Spinal cord (tissue), 10 donors: ENCODE data around the gene GNAZ. TPM values are rescaled to one million over a fixed set of nuclear protein-coding genes. Genes with fewer than 3 reads are reported as not detected.

ENCODE experiments used
- DNase-seq, 6 donors: peaks; one replicate each; pipeline versions ENCODE4 v3.0.0 to v3.0.0-alpha.2; 2013 to 2015; ENCODE audit warnings: low spot score in 6 of 6, low read depth in 4 of 6
- H3K27ac ChIP-seq: one replicate; pipeline ENCODE4 v1.5.1; 2013; ENCODE audit warnings: low read depth, low read length, control low read depth
- H3K27me3 ChIP-seq: one replicate; pipeline ENCODE4 v1.6.1; 2013; ENCODE audit warnings: low read length; ENCODE audit not compliant: control insufficient read depth, insufficient read depth
- H3K36me3 ChIP-seq: one replicate; pipeline ENCODE4 v1.6.1; 2013; ENCODE audit warnings: low read length; ENCODE audit not compliant: control insufficient read depth, insufficient read depth
- H3K4me1 ChIP-seq: one replicate; pipeline ENCODE4 v1.6.1; 2013; ENCODE audit warnings: low read length; ENCODE audit not compliant: control insufficient read depth, insufficient read depth
- H3K4me3 ChIP-seq: one replicate; pipeline ENCODE4 v1.5.1; 2013; ENCODE audit warnings: low read depth, low read length, control low read depth
- H3K9me3 ChIP-seq: one replicate; pipeline ENCODE4 v1.6.1; 2013; ENCODE audit warnings: low read length; ENCODE audit not compliant: control insufficient read depth, insufficient read depth
- WGBS: methylation state at CpG from one replicate; pipeline ENCODE4 v1.1.5; 2013; ENCODE audit warnings: missing lambda C conversion rate; ENCODE audit not compliant: insufficient coverage; 5-methylcytosine and 5-hydroxymethylcytosine counted together
- polyA plus RNA-seq, 2 donors: library from polyadenylated mRNA; unstranded; fragments of 120-200 nt; gene quantifications; one replicate each; pipeline ENCODE4 v1.2.1, GENCODE V29; 2013; ENCODE audit not compliant: insufficient read length in 2 of 2
- total RNA-seq, 2 donors: library from RNA; depleted of rRNA in 1 of 2; stranded (reverse); fragments of 120-200 nt in 1 of 2; fragments of >200 nt in 1 of 2; gene quantifications; one replicate each; pipeline versions ENCODE4 v1.2.3 to v1.2.4, GENCODE V29; 2013 to 2014
- donor health status: healthy.

GNAZ gene
- total and polyA plus RNA-seq, 4 donors, result 33.3 to 77.9 (median 59.0) TPM

- Histone ChIP-seq H3K4me3 (no peak overlapping the region), H3K27me3 (no peaks in the 10 kb centered on the region), H3K9me3 (no peaks in the 10 kb centered on the region), H3K4me1 (peaks cover 92% of the 10 kb centered on the region), H3K36me3 (peaks cover 87% of the 10 kb centered on the region), H3K27ac (peak overlapping the region; percentile 61)
- 78% methylated on average over 3 of the region's 5 CpGs for WGBS
- DNase-seq, result no peak
These were observed 27.9 kb downstream of the GNAZ start for GRCh38 chr22:23098230-23098705.

- peaks cover 92% of the 10 kb centered on the region for H3K4me1 ChIP-seq
These were observed 28.6 kb downstream of the GNAZ start for GRCh38 chr22:23098718-23099530.

GRCh38 chr22:23099531-23099804 lies 29.1 kb downstream of the GNAZ start:
- Histone ChIP-seq H3K9me3 (no peaks in the 10 kb centered on the region), H3K4me1 (peaks cover 91% of the 10 kb centered on the region), H3K36me3 (peaks cover 91% of the 10 kb centered on the region), H3K27ac (peak overlapping the region; percentile 65), H3K4me3 (no peak overlapping the region), H3K27me3 (no peaks in the 10 kb centered on the region)
- no peak for DNase-seq
- 82% methylated on average over 5 of the region's 6 CpGs for WGBS

More at GRCh38 chr22:23098718-23099530, 28.6 kb downstream of the GNAZ start:
- Histone ChIP-seq H3K4me3 (no peak overlapping the region), H3K36me3 (peaks cover 90% of the 10 kb centered on the region), H3K27me3 (no peaks in the 10 kb centered on the region), H3K9me3 (no peaks in the 10 kb centered on the region), H3K27ac (peak overlapping the region; percentile 65)
- peak; percentile 22 to 86 (median 58) for DNase-seq
- 26% methylated on average over 28 of the region's 28 CpGs for WGBS

- Histone ChIP-seq H3K4me3 (no peak overlapping the region), H3K27me3 (no peaks in the 10 kb centered on the region), H3K4me1 (peaks cover 83% of the 10 kb centered on the region)
These were observed 29.9 kb downstream of the GNAZ start for GRCh38 chr22:23100124-23100801.

GRCh38 chr22:23101524-23101923 lies 31.2 kb downstream of the GNAZ start:
- Histone ChIP-seq H3K27me3 (no peaks in the 10 kb centered on the region), H3K4me3 (no peak overlapping the region), H3K27ac (no peak overlapping the region), H3K9me3 (no peaks in the 10 kb centered on the region), H3K4me1 (peaks cover 78% of the 10 kb centered on the region), H3K36me3 (peaks cover 93% of the 10 kb centered on the region)
- DNase-seq, result no peak
- WGBS, result 95% methylated on average over 3 of the region's 3 CpGs

More at GRCh38 chr22:23100124-23100801, 29.9 kb downstream of the GNAZ start:
- Histone ChIP-seq H3K9me3 (no peaks in the 10 kb centered on the region), H3K27ac (no peak overlapping the region), H3K36me3 (peaks cover 93% of the 10 kb centered on the region)
- WGBS, result 87% methylated on average over 7 of the region's 7 CpGs
- no peak for DNase-seq

GRCh38 chr22:23102002-23102655 lies 31.8 kb downstream of the GNAZ start:
- no peaks in the 10 kb centered on the region for H3K9me3 ChIP-seq
- H3K36me3 ChIP-seq, result peaks cover 93% of the 10 kb centered on the region
- peaks cover 78% of the 10 kb centered on the region for H3K4me1 ChIP-seq
- DNase-seq, result no peak
- H3K4me3 ChIP-seq, result no peak overlapping the region
- no peaks in the 10 kb centered on the region for H3K27me3 ChIP-seq
- H3K27ac ChIP-seq, result no peak overlapping the region
- WGBS, result 90% methylated on average over 9 of the region's 10 CpGs

- peaks cover 93% of the 10 kb centered on the region for H3K36me3 ChIP-seq
- 48% methylated on average over 3 of the region's 3 CpGs for WGBS
- H3K4me3 ChIP-seq, result no peak overlapping the region
- no peaks in the 10 kb centered on the region for H3K27me3 ChIP-seq
- peak in 2 of 6 donors; percentile 45 to 61 for DNase-seq
- H3K4me1 ChIP-seq, result peaks cover 78% of the 10 kb centered on the region
- no peaks in the 10 kb centered on the region for H3K9me3 ChIP-seq
- H3K27ac ChIP-seq, result no peak overlapping the region
These were observed 32.5 kb downstream of the GNAZ start for GRCh38 chr22:23102776-23103175.

- 48% methylated on average over 10 of the region's 13 CpGs for WGBS
These were observed 33.1 kb downstream of the GNAZ start for GRCh38 chr22:23103199-23103954.

More at GRCh38 chr22:23103199-23103954, 33.1 kb downstream of the GNAZ start:
- peaks cover 76% of the 10 kb centered on the region for H3K4me1 ChIP-seq
- no peak overlapping the region for H3K4me3 ChIP-seq
- peaks cover 93% of the 10 kb centered on the region for H3K36me3 ChIP-seq
- no peak for DNase-seq
- no peaks in the 10 kb centered on the region for H3K27me3 ChIP-seq
- H3K9me3 ChIP-seq, result no peaks in the 10 kb centered on the region
- H3K27ac ChIP-seq, result no peak overlapping the region
